GM19238 (cell line): ENCODE measurements around the gene POC5.

Source experiments
- DNase-seq: peaks from one replicate; pipeline ENCODE4 v3.0.0; 2011; ENCODE audit warnings: low spot score; ENCODE audit not compliant: insufficient read length

Gene POC5

GRCh38 chr5:75660678-75661465 lies 56.4 kb downstream of the POC5 start:
- DNase-seq: no peak

- no peak for DNase-seq
These were observed 57.3 kb downstream of the POC5 start for GRCh38 chr5:75659791-75660450.

GRCh38 chr5:75656311-75657003 lies 60.8 kb downstream of the POC5 start:
- no peak for DNase-seq

GRCh38 chr5:75654693-75655295 lies 62.4 kb downstream of the POC5 start:
- no peak for DNase-seq

- no peak for DNase-seq
These were observed 63.7 kb downstream of the POC5 start for GRCh38 chr5:75653521-75653920.

- DNase-seq: no peak
These were observed 65.5 kb downstream of the POC5 start for GRCh38 chr5:75651575-75652238.

GRCh38 chr5:75648712-75649111 lies 68.5 kb downstream of the POC5 start:
- DNase-seq: peak; percentile 12

GRCh38 chr5:75640826-75641225 lies 76.4 kb downstream of the POC5 start:
- no peak for DNase-seq

GRCh38 chr5:75640395-75640794 lies 76.8 kb downstream of the POC5 start:
- no peak for DNase-seq

- DNase-seq: no peak
These were observed 77.5 kb downstream of the POC5 start for GRCh38 chr5:75639535-75640311.

GRCh38 chr5:75637949-75638348 lies 79.3 kb downstream of the POC5 start:
- DNase-seq: no peak

- no peak for DNase-seq
These were observed 84.9 kb downstream of the POC5 start for GRCh38 chr5:75632321-75632720.

- no peak for DNase-seq
These were observed 86.4 kb downstream of the POC5 start for GRCh38 chr5:75630875-75631274.

- no peak for DNase-seq
These were observed 89.4 kb downstream of the POC5 start for GRCh38 chr5:75627801-75628200.

GRCh38 chr5:75626959-75627358 lies 90.3 kb downstream of the POC5 start:
- no peak for DNase-seq
